IMR-90 (cell line): ENCODE data around the gene OR5C1. TPM values are rescaled to one million over a fixed set of nuclear protein-coding genes. Genes with fewer than 3 reads are reported as not detected.

Experiments
- ATAC-seq: fragments of 200-7000 bp; cut with Tn5 transposase; 2 replicates; pipeline ENCODE4 v1.9.1; 2020; ENCODE audit warnings: low read depth, mild to moderate bottlenecking, moderate library complexity
- BruUV-seq: library from RNA; stranded (reverse); fragments of 400-500 nt; replicated peaks from 2 replicates; lab custom pipeline; 2021; lab: Mats Ljungman, UMichigan
- CTCF ChIA-PET: fragments of 300-600 bp; formaldehyde crosslinking; extraction: SDS; loops from one replicate; lab custom pipeline; 2021; ENCODE audit warnings: antibody characterized with exemption; lab: Yijun Ruan, JAX
- POLR2A ChIA-PET: fragments of 300-600 bp; sonication (Branson Sonifier 250); formaldehyde crosslinking; loops from one replicate; lab custom pipeline; 2022; ENCODE audit warnings: antibody characterized with exemption; ENCODE audit not compliant: unreplicated experiment; lab: Charles Lee
- DNase-seq: peaks from one replicate; pipeline ENCODE4 v3.0.0; 2013
- H2AFZ ChIP-seq: replicated peaks from 2 replicates; pipeline ENCODE3; 2013; ENCODE audit warnings: low read length, mild to moderate bottlenecking; ENCODE audit not compliant: poor library complexity
- H2AK5ac ChIP-seq: 2 replicates; pipeline ENCODE4 v1.6.1; 2013; ENCODE audit warnings: low read depth, low read length, inconsistent platforms
- H2AK9ac ChIP-seq: replicated peaks from 2 replicates; pipeline ENCODE3; 2013; ENCODE audit warnings: mild to moderate bottlenecking, low read depth, low read length, moderate library complexity; ENCODE audit not compliant: poor library complexity
- H2BK120ac ChIP-seq: 2 replicates; pipeline ENCODE4 v1.6.1; 2013; ENCODE audit warnings: low read depth, low read length, inconsistent platforms
- H2BK15ac ChIP-seq: 3 replicates; pipeline ENCODE4 v1.6.1; 2013; ENCODE audit warnings: low read depth, low read length, inconsistent platforms
- H2BK20ac ChIP-seq: 2 replicates; pipeline ENCODE4 v1.6.1; 2013; ENCODE audit warnings: low read depth, mild to moderate bottlenecking, inconsistent platforms, low read length, moderate library complexity
- H2BK5ac ChIP-seq: 2 replicates; pipeline ENCODE4 v1.6.1; 2013; ENCODE audit warnings: mild to moderate bottlenecking, low read depth, low read length, inconsistent platforms; ENCODE audit not compliant: poor library complexity, severe bottlenecking
- H3K14ac ChIP-seq: replicated peaks from 2 replicates; pipeline ENCODE4 v1.6.1; 2013; ENCODE audit warnings: low read depth, low read length, inconsistent platforms
- H3K18ac ChIP-seq: 2 replicates; pipeline ENCODE4 v1.6.1; 2013; ENCODE audit warnings: low read depth, low read length, control low read depth
- H3K23ac ChIP-seq: 2 replicates; pipeline ENCODE4 v1.6.1; 2013; ENCODE audit warnings: low read depth, low read length, inconsistent platforms
- H3K27ac ChIP-seq: 2 replicates; pipeline ENCODE4 v1.5.1; 2013; ENCODE audit warnings: mild to moderate bottlenecking, control low read depth, low read length; ENCODE audit not compliant: insufficient read depth
- H3K27me3 ChIP-seq: 2 replicates; pipeline ENCODE4 v1.6.1; 2013; ENCODE audit warnings: low read length; ENCODE audit not compliant: control insufficient read depth, insufficient read depth
- H3K36me3 ChIP-seq: 2 replicates; pipeline ENCODE4 v1.6.1; 2013; ENCODE audit warnings: low read length, mixed read lengths; ENCODE audit not compliant: control insufficient read depth, insufficient read depth
- H3K4ac ChIP-seq: 2 replicates; pipeline ENCODE4 v1.6.1; 2013; ENCODE audit warnings: low read depth, low read length, inconsistent platforms
- H3K4me1 ChIP-seq: 2 replicates; pipeline ENCODE4 v1.6.1; 2013; ENCODE audit warnings: low read length, mixed read lengths; ENCODE audit not compliant: control insufficient read depth, insufficient read depth
- H3K4me2 ChIP-seq: 2 replicates; pipeline ENCODE4 v1.6.1; 2013; ENCODE audit warnings: low read depth, mild to moderate bottlenecking, control low read depth, low read length, moderate library complexity
- H3K4me3 ChIP-seq: 2 replicates; pipeline ENCODE4 v1.5.1; 2013; ENCODE audit warnings: low read depth, mild to moderate bottlenecking, control low read depth, low read length, moderate library complexity; ENCODE audit not compliant: insufficient read depth
- H3K56ac ChIP-seq: 2 replicates; pipeline ENCODE4 v1.6.1; 2013; ENCODE audit warnings: low read length, inconsistent platforms; ENCODE audit not compliant: insufficient read depth; ENCODE audit errors: extremely low read depth
- H3K79me1 ChIP-seq, 2 experiments: 2 replicates each; pipeline ENCODE4 v1.6.1; 2013; ENCODE audit warnings: low read length in 2 of 2, inconsistent platforms in 1 of 2, low read depth in 1 of 2
- H3K9ac ChIP-seq: 2 replicates; pipeline ENCODE4 v1.6.1; 2013; ENCODE audit warnings: low read depth, low read length, control low read depth
- H3K9me1 ChIP-seq: 2 replicates; pipeline ENCODE4 v1.6.1; 2013; ENCODE audit warnings: low read length, inconsistent platforms; ENCODE audit not compliant: insufficient read depth
- H3K9me3 ChIP-seq: 2 replicates; pipeline ENCODE4 v1.6.1; 2013; ENCODE audit warnings: low read length; ENCODE audit not compliant: control insufficient read depth, insufficient read depth
- H4K20me1 ChIP-seq: 2 replicates; pipeline ENCODE4 v1.6.1; 2013; ENCODE audit warnings: low read length, inconsistent platforms; ENCODE audit not compliant: insufficient read depth
- H4K5ac ChIP-seq: 2 replicates; pipeline ENCODE4 v1.6.1; 2013; ENCODE audit warnings: mild to moderate bottlenecking, low read depth, low read length, control low read depth
- H4K8ac ChIP-seq, 2 experiments: 2 replicates each; pipeline ENCODE4 v1.6.1; 2013; ENCODE audit warnings: low read depth in 2 of 2, low read length in 2 of 2, control low read depth in 1 of 2, inconsistent platforms in 1 of 2
- H4K91ac ChIP-seq: 2 replicates; pipeline ENCODE4 v1.6.1; 2013; ENCODE audit warnings: low read depth, low read length, inconsistent platforms; ENCODE audit not compliant: insufficient read depth
- CEBPB ChIP-seq: IDR thresholded peaks from 2 replicates; pipeline ENCODE4 v1.6.1; 2012; ENCODE audit warnings: low read depth, low read length, improper control_type of control experiment
- USF2 ChIP-seq: fragments of 150-350 bp; IDR thresholded peaks from 2 replicates; pipeline ENCODE4 v1.6.1; 2017; ENCODE audit warnings: mild to moderate bottlenecking, antibody characterized with exemption, low read length, low read depth
- WGBS, 2 experiments: methylation state at CpG; one replicate each; pipeline versions ENCODE4 v1.1.5 to v1.1.7; 2013; ENCODE audit warnings: missing lambda C conversion rate in 2 of 2; ENCODE audit not compliant: insufficient read length in 1 of 2; ENCODE audit errors: extremely low coverage in 2 of 2; 5-methylcytosine and 5-hydroxymethylcytosine counted together
- dilution Hi-C: fragments of 300-500 bp; cut with HindIII; formaldehyde crosslinking; loops from one replicate; pipeline ENCODE4 v1.14.3; 2018; ENCODE audit warnings: low sequenced_read_pairs; ENCODE audit not compliant: unreplicated experiment
- in situ Hi-C: fragments of 300-500 bp; cut with MboI; formaldehyde crosslinking; loops from 3 replicates; pipeline ENCODE4 v1.14.3; 2019; ENCODE audit warnings: low sequenced_read_pairs, inconsistent platforms, mixed read lengths
- intact Hi-C: fragments of 100-400 bp; cut with micrococcal nuclease; formaldehyde crosslinking; loops from 2 replicates; pipeline ENCODE4 v1.10.0; 2022
- polyA plus RNA-seq, 3 experiments: library from polyadenylated mRNA; depleted of rRNA; stranded (reverse); fragments of >200 nt; gene quantifications; 2 replicates each; pipeline ENCODE4 v1.2.3, GENCODE V29; 2012; ENCODE audit warnings: low replicate concordance in 1 of 3
- total RNA-seq: library from RNA; depleted of rRNA; stranded (reverse); fragments of >200 nt; gene quantifications from 2 replicates; pipeline ENCODE4 v1.2.3, GENCODE V29; 2012

Gene OR5C1
- total and polyA plus RNA-seq, 2 of the 4 experiments (the other 2 are of a cell fraction) = not detected

GRCh38 chr9:122821278-122821943 is 32.7 kb downstream of the OR5C1 start:
- Histone ChIP-seq H3K56ac (no peak overlapping the region), H4K91ac (no peak overlapping the region), H3K23ac (peak overlapping the region; percentile 38; the same call in 1 of the 2 replicates), H2AK5ac (peak overlapping the region; percentile 11; the same call in 1 of the 2 replicates), H2BK15ac (peak overlapping the region; percentile 13; the same call in 1 of the 3 replicates), H2AFZ (no peak overlapping the region), H3K36me3 (peaks cover 32% of the 10 kb centered on the region), H3K27ac (no peak overlapping the region), H3K4ac (peak overlapping the region; percentile 25; the same call in 1 of the 2 replicates), H3K4me1 (peaks cover 10% of the 10 kb centered on the region), H2AK9ac (peak overlapping the region; percentile 25), H3K4me3 (no peak overlapping the region), H3K9ac (no peak overlapping the region), H2BK20ac (no peak overlapping the region), H2BK120ac (peak overlapping the region; percentile 44; the same call in 1 of the 2 replicates), H3K79me1 (peaks cover 27 to 50% of the 10 kb centered on the region in 2 experiments), H3K18ac (no peak overlapping the region), H3K9me3 (no peaks in the 10 kb centered on the region), H4K5ac (no peak overlapping the region), H3K9me1 (peaks cover 14% of the 10 kb centered on the region), H2BK5ac (no peak overlapping the region), H3K14ac (no peak overlapping the region), H3K27me3 (no peaks in the 10 kb centered on the region), H4K20me1 (no peaks in the 10 kb centered on the region), H3K4me2 (no peak overlapping the region), H4K8ac (no peak overlapping the region)
- in situ Hi-C loops = no loop called here
- DNase-seq (peak; percentile 62), ATAC-seq (peak; percentile 38; the same call in 1 of the 2 replicates)
- TF ChIP-seq USF2 (no peak), CEBPB (peak; percentile 50; the same call in 1 of the 2 replicates)
- 80% methylated on average over 1 of the region's 7 CpGs; no CpG with 5 or more reads in 1 of the 2 experiments for WGBS, 2 experiments
- ChIA-PET CTCF (no interaction called here), POLR2A (no interaction called here)
- intact Hi-C loops = no loop called here
- dilution Hi-C loops = no loop called here
- no TSS peak for BruUV-seq
